Progenitor cell of endocrine pancreas (in vitro differentiated cells): ENCODE data around the gene PALMD. TPM values are rescaled to one million over a fixed set of nuclear protein-coding genes. Genes with fewer than 3 reads are reported as not detected.

Experiments
- DNase-seq: peaks from one replicate; pipeline ENCODE4 v3.0.0; 2021; ENCODE audit warnings: low spot score; ENCODE audit not compliant: unreplicated experiment
- H3K27ac Mint-ChIP-seq: 2 replicates; pipeline ENCODE4 v1.8.0; 2021; ENCODE audit warnings: mild to moderate bottlenecking, moderate library complexity, mixed read lengths
- H3K27me3 Mint-ChIP-seq: 2 replicates; pipeline ENCODE4 v1.8.0; 2021; ENCODE audit warnings: mixed read lengths
- H3K36me3 Mint-ChIP-seq: 2 replicates; pipeline ENCODE4 v1.8.0; 2022; ENCODE audit warnings: mixed read lengths; ENCODE audit not compliant: insufficient read depth
- H3K4me1 Mint-ChIP-seq: 2 replicates; pipeline ENCODE4 v1.8.0; 2021; ENCODE audit warnings: low read depth, mixed read lengths
- H3K4me3 Mint-ChIP-seq: 2 replicates; pipeline ENCODE4 v1.8.0; 2021; ENCODE audit warnings: low read depth, mild to moderate bottlenecking, moderate library complexity, mixed read lengths
- H3K9me3 Mint-ChIP-seq: 2 replicates; pipeline ENCODE4 v1.8.0; 2021; ENCODE audit warnings: low read depth, mixed read lengths
- CTCF ChIP-seq: fragments of 200-600 bp; sonication (generic); IDR thresholded peaks from one replicate; pipeline ENCODE4 v1.5.0; 2021; ENCODE audit warnings: antibody characterized with exemption, mild to moderate bottlenecking; ENCODE audit not compliant: unreplicated experiment
- total RNA-seq: library from RNA; stranded (reverse); gene quantifications from 2 replicates; pipeline ENCODE4 v1.2.1, GENCODE V29; 2021

Gene PALMD
- total RNA-seq, 1 donor from 2014 or later = 4.5 TPM

- H3K4me3 Mint-ChIP-seq = no peak overlapping the region
- H3K27ac Mint-ChIP-seq = no peak overlapping the region
- DNase-seq = no peak
- no peak for TF ChIP-seq CTCF
- H3K9me3 Mint-ChIP-seq = no peaks in the 10 kb centered on the region
- H3K36me3 Mint-ChIP-seq = no peaks in the 10 kb centered on the region
- peaks cover 4% of the 10 kb centered on the region for H3K4me1 Mint-ChIP-seq
- no peaks in the 10 kb centered on the region for H3K27me3 Mint-ChIP-seq
Measured at GRCh38 chr1:99658031-99658290, 12.0 kb downstream of the PALMD start.

- Mint-ChIP-seq H3K4me1 (peaks cover 9% of the 10 kb centered on the region), H3K27ac (no peak overlapping the region), H3K9me3 (no peaks in the 10 kb centered on the region), H3K27me3 (no peaks in the 10 kb centered on the region), H3K4me3 (no peak overlapping the region), H3K36me3 (no peaks in the 10 kb centered on the region)
- no peak for TF ChIP-seq CTCF
- DNase-seq = no peak
Measured at GRCh38 chr1:99659755-99660210, 13.9 kb downstream of the PALMD start.

- no peaks in the 10 kb centered on the region for H3K36me3 Mint-ChIP-seq
- DNase-seq = no peak
- no peak overlapping the region for H3K27ac Mint-ChIP-seq
- H3K9me3 Mint-ChIP-seq = no peaks in the 10 kb centered on the region
- H3K4me1 Mint-ChIP-seq = peaks cover 9% of the 10 kb centered on the region
- H3K27me3 Mint-ChIP-seq = no peaks in the 10 kb centered on the region
- H3K4me3 Mint-ChIP-seq = no peak overlapping the region
- no peak for TF ChIP-seq CTCF
Measured at GRCh38 chr1:99660496-99660895, 14.6 kb downstream of the PALMD start.

GRCh38 chr1:99661780-99662179 is 15.9 kb downstream of the PALMD start:
- no peaks in the 10 kb centered on the region for H3K9me3 Mint-ChIP-seq
- H3K27ac Mint-ChIP-seq = no peak overlapping the region
- H3K36me3 Mint-ChIP-seq = no peaks in the 10 kb centered on the region
- H3K4me1 Mint-ChIP-seq = peaks cover 9% of the 10 kb centered on the region
- no peak overlapping the region for H3K4me3 Mint-ChIP-seq
- TF ChIP-seq CTCF = no peak
- no peaks in the 10 kb centered on the region for H3K27me3 Mint-ChIP-seq
- no peak for DNase-seq

- H3K27me3 Mint-ChIP-seq = no peaks in the 10 kb centered on the region
- no peak for TF ChIP-seq CTCF
- DNase-seq = no peak
- H3K36me3 Mint-ChIP-seq = no peaks in the 10 kb centered on the region
- no peak overlapping the region for H3K4me3 Mint-ChIP-seq
- peaks cover 9% of the 10 kb centered on the region for H3K4me1 Mint-ChIP-seq
- no peaks in the 10 kb centered on the region for H3K9me3 Mint-ChIP-seq
- peak overlapping the region; percentile 15 for H3K27ac Mint-ChIP-seq
Measured at GRCh38 chr1:99662539-99663080, 16.7 kb downstream of the PALMD start.
